Gastroesophageal sphincter (tissue), 3 donors: ENCODE results near the gene SCLY.

ENCODE experiments used
- POLR2A ChIP-seq, 2 donors: fragments of 450-650 bp; IDR thresholded peaks; one replicate each; pipeline ENCODE4 v1.6.1; 2017; ENCODE audit warnings: antibody characterized with exemption in 2 of 2, mild to moderate bottlenecking in 2 of 2, moderate library complexity in 1 of 2
- TF ChIP-seq, protein P1 (sequence below), 4 experiments: fragments of 200-600 bp in 2 of 4; fragments of 450-650 bp in 2 of 4; sonication (generic) in 1 of 4; IDR thresholded peaks; one replicate each; pipeline ENCODE4 v1.5.1; 2017 to 2019; ENCODE audit warnings: antibody characterized with exemption in 4 of 4, mild to moderate bottlenecking in 2 of 4, moderate library complexity in 2 of 4

- TF ChIP-seq, protein P1, sequence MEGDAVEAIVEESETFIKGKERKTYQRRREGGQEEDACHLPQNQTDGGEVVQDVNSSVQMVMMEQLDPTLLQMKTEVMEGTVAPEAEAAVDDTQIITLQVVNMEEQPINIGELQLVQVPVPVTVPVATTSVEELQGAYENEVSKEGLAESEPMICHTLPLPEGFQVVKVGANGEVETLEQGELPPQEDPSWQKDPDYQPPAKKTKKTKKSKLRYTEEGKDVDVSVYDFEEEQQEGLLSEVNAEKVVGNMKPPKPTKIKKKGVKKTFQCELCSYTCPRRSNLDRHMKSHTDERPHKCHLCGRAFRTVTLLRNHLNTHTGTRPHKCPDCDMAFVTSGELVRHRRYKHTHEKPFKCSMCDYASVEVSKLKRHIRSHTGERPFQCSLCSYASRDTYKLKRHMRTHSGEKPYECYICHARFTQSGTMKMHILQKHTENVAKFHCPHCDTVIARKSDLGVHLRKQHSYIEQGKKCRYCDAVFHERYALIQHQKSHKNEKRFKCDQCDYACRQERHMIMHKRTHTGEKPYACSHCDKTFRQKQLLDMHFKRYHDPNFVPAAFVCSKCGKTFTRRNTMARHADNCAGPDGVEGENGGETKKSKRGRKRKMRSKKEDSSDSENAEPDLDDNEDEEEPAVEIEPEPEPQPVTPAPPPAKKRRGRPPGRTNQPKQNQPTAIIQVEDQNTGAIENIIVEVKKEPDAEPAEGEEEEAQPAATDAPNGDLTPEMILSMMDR (IDR thresholded peaks at IDR 0.05): no peak
- TF ChIP-seq POLR2A (IDR thresholded peaks at IDR 0.05): no peak
Observed at GRCh38 chr2:238125127-238125885, 64.5 kb downstream of the SCLY start.
